HG02623 (cell line): ENCODE data around the gene BTBD10.
"Not testable (repeated sequence)": the region's sequence is repeated elsewhere in the genome, so short reads cannot be mapped to it uniquely, and the experiment has no call there.

ENCODE experiments used
- ATAC-seq: cut with Tn5 transposase; IDR thresholded peaks from one replicate; pipeline ENCODE4 v1.9.1; 2021; ENCODE audit warnings: moderate library complexity; ENCODE audit not compliant: unreplicated experiment

BTBD10 gene

GRCh38 chr11:13445588-13445987, 17.4 kb downstream of the BTBD10 start:
- ATAC-seq = no peak

DNA sequence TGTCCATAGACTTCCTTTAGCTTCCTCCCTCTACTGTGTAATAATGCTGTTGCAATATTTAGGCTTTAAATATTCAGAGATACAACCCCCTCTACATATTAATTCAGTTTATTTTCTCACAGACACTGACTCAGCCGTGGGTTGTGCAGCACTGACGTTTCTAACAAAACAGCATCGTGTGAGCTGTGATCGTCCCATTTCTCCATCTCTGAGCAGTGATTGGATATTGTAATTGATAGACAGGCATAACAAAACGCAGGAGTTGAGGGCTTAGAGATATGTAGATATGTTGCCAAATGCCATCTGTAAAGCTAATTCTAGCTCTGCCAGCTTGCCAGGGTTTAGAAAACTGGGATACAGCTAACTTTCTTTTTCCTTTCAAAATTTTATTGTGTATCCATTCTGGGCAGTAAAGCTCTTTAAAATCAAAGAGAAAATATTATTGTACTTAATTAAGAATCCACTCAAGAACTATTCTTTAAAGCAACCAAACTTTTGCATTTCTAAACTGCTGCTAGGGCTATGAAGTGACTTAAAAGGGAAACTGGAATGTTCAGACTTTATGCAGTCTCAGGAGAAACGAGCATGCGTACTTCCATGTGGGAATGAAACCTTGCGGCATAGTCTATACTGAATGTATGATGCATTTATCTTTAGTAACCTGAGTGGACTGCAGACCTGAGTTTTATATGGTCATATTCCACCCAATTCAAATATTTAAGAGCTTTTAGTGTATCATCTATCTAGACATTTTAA, 22.7 kb downstream of the BTBD10 start:
- no peak for ATAC-seq

DNA sequence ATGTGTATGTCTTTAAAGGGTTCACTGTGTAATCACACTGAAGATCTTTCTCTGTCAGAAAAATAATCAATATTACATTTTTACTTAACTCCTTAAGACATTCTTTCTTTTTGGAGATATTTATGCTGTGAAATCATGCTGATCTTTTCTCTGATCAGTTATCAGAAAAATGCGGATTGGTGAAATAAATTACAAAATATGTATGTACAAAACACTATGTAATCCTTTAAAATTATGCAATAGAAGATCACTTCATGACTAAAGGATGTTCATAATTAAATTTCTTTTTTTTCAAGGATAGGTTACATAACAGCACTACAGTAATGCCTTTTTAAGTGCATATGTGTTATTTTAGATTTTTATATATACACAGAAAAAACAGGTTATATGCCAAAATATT, 24.7 kb downstream of the BTBD10 start:
- no peak for ATAC-seq

GRCh38 chr11:13436836-13437235, 26.2 kb downstream of the BTBD10 start:
- ATAC-seq = not testable (repeated sequence)

- ATAC-seq = no peak
Measured at GRCh38 chr11:13434247-13435205, 28.5 kb downstream of the BTBD10 start.

GRCh38 chr11:13433437-13433836, 29.6 kb downstream of the BTBD10 start:
- ATAC-seq = no peak

DNA sequence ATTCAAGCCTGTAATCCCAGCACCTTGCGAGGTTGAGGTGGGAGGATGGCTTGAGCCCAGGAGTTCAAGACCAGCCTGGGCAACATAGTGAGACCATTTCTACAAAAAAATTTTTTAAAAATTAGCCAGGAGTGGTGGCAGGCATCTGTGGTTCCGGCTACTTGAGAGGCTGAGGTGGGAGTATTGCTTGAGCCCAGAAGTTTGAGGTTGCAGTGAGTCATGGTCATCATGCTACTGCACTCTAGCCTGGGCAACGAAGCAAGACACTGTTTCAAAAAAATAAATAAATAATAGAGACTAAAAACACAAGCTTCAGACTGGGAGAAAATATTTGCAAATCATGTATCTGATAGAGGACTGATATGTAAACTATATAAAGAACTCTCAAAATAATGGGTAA, 33.2 kb downstream of the BTBD10 start:
- no peak for ATAC-seq

- ATAC-seq = no peak
Measured at GRCh38 chr11:13429288-13429687, 33.7 kb downstream of the BTBD10 start.

- no peak for ATAC-seq
Measured at GRCh38 chr11:13427440-13427839, 35.6 kb downstream of the BTBD10 start.

DNA sequence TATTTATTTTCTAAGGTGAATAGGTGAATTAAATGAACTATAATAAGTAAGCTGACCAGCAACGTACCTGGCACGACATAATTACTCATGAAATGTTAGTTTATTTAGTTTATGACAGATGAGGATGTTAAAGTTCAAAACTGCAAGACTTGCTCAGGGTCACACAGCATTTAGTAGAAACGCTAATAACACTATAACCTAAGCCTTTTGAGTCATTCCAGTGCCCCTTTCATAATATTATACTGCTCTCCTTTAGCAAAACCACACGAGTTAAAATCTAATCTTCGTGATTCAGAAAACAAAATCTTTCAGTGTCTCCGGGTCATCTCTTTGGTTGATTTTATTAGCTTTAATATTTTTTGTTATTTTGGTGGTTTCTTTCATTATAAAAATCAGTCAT, 39.6 kb downstream of the BTBD10 start:
- no peak for ATAC-seq

DNA sequence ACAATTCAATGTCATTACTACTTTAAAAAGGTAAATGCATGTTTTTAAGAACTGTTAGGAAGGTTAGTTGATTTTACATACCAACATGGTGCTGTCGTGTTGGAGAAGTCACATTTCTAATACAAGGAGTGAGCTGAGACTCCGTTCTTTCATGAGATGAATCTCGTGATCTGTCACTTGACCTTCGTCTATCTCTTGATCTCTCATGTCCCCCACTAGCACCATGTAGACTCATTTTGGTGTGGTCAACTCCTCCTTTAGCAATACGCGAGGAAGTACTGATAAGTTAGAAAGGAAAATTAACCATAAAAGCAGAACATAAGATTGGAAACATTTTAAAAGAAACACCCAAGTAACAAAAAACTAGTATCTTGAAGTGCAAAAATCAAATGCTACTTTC, 41.5 kb downstream of the BTBD10 start:
- ATAC-seq = no peak

DNA sequence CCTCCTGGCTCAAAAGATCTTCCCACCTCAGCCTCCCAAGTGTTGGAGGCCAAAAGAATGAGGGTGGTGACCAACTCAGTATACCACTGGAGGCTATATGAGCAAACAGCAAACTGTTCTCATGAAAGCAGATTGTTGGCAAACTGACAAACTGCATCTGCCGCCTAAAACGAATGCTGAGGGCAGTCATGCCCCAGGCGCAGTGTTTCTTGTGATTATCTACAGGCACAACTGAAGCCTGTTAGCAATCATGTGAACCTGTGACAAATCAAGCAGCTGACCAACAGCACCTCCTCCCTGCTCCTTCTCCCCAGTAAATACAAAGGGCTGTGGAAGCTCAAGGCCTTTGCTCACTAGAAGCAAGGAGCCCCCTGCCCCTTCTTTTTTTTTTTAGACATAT, 47.8 kb downstream of the BTBD10 start:
- no peak for ATAC-seq

DNA sequence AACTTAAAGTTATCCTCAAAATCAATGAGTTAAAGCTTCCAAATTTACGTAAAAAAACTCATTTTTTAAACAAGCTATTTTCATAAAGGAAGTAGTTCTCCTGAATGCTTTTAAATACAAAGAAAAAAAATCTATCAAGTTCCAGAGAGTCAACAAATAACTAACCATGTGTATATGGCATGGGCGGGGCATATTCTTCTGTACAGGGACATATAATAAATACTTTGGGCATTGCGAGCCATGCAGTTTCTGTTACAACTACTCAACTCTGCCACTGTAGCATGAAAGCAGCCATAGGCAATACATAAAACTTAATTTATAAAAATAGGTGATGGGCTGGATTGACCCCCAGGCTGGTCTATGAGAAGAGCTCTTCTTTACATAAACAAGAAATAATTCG, 57.8 kb downstream of the BTBD10 start:
- ATAC-seq = no peak

DNA sequence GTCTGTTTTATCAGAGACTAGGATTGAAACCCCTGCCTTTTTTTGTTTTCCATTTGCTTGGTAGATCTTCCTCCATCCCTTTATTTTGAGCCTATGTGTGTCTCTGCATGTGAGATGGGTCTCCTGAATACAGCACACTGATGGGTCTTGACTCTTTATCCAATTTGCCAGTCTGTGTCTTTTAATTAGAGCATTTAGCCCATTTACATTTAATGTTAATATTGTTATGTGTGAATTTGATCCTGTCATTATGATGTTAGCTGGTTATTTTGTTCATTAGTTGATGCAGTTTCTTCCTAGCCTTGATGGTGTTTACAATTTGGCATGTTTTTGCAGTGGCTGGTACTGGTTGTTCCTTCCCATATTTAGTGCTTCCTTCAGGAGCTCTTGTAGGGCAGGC, 64.7 kb downstream of the BTBD10 start:
- ATAC-seq = not testable (repeated sequence)

DNA sequence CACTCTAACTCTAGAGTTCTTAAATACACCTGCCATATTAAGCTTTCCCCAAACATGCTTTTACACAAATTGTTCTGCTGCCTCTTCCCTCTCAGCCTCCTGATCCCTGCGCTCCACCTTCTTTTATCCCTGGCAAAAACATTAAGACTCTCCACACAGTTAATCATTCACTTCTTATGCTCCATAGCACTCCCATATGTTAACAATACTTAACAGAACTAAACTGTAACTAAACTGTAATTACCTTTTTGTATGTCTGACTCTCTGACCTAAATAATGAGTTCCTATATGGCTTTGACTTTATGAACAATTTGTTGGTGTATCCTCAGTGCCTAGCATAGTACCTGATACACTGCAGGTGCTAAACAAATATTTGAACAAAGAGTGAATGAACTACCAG, 71.8 kb downstream of the BTBD10 start:
- no peak for ATAC-seq

- ATAC-seq = no peak
Measured at GRCh38 chr11:13388741-13389140, 74.3 kb downstream of the BTBD10 start.

GRCh38 chr11:13386567-13386966, 76.5 kb downstream of the BTBD10 start:
- ATAC-seq = no peak

GRCh38 chr11:13384908-13385640, 77.9 kb downstream of the BTBD10 start:
- no peak for ATAC-seq

DNA sequence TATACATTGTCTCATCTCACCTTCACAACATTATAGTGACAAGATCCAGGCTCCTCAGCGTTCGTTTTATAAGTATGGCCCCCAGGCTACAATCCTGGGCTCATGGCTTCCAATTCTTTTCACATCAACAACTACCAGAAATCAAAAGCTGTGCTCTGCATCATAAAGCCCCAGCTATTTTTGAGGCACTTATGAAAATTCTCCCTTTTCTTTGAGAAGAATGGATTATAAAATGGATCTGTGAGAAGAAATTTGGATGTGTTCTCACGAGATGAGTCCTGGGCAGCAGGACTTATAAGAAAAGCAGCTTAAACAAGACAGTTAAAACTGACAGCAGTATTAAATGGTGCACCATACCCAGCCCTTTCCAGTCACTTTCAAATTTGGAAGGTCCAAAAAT, 80.3 kb downstream of the BTBD10 start:
- no peak for ATAC-seq

GRCh38 chr11:13380731-13381130, 82.3 kb downstream of the BTBD10 start:
- ATAC-seq = no peak

GRCh38 chr11:13378316-13378715, 84.7 kb downstream of the BTBD10 start:
- no peak for ATAC-seq
